K562 (cell line): Measurements from ENCODE around the gene ERICH6. TPM values are rescaled to one million over a fixed set of nuclear protein-coding genes. Genes with fewer than 3 reads are reported as not detected.

Experiments
- ATAC-seq: fragments of 200-7000 bp; cut with Tn5 transposase; 3 replicates; pipeline ENCODE4 v1.9.1; 2020; ENCODE audit warnings: moderate library complexity
- BruUV-seq: library from RNA; stranded (reverse); fragments of 400-500 nt; replicated peaks from 2 replicates; lab custom pipeline; 2021; lab: Mats Ljungman, UMichigan
- CTCF ChIA-PET: fragments of 300-600 bp; formaldehyde crosslinking; extraction: SDS; loops from one replicate; lab custom pipeline; 2021; ENCODE audit warnings: low intra/inter-chr PET ratio; lab: Yijun Ruan, JAX
- POLR2A ChIA-PET: fragments of 300-600, 350-650 bp; sonication (Branson Sonifier 250); formaldehyde crosslinking; extraction: SDS; loops from one replicate; lab custom pipeline; 2021; ENCODE audit warnings: antibody characterized with exemption, inconsistent platforms; lab: Yijun Ruan, JAX
- DNase-seq, 4 experiments: peaks; one replicate each; pipeline versions ENCODE4 v3.0.0 to v3.0.0-alpha.2; 2011 to 2018; ENCODE audit warnings: low spot score in 3 of 4, mixed read lengths in 3 of 4; ENCODE audit errors: extremely low read depth in 1 of 4
- FAIRE-seq: peaks from 2 replicates; lab custom pipeline; 2011; peaks lifted over from hg19 to GRCh38; lab: Jason Lieb, UNC
- H2AFZ ChIP-seq: 2 replicates; pipeline ENCODE4 v1.6.0; 2011; ENCODE audit warnings: low read depth, low read length, control low read depth, inconsistent platforms
- H3K27ac ChIP-seq: fragments of 200-600 bp; 3 replicates; pipeline ENCODE4 v1.8.0; 2011; ENCODE audit warnings: low read depth, mild to moderate bottlenecking, control low read depth, inconsistent platforms, low read length, moderate library complexity, mixed read lengths; ENCODE audit errors: extremely low read depth
- H3K27me3 ChIP-seq, 2 experiments: fragments of 300-600 bp in 1 of 2; 2 replicates in 1 of 2; 3 replicates in 1 of 2; pipeline versions ENCODE4 v1.6.0 to v1.8.0; 2011; ENCODE audit warnings: inconsistent platforms in 2 of 2, low read length in 2 of 2, mild to moderate bottlenecking in 1 of 2, mixed read lengths in 1 of 2, moderate library complexity in 1 of 2; ENCODE audit not compliant: control insufficient read depth in 2 of 2, insufficient read depth in 2 of 2
- H3K36me3 ChIP-seq: fragments of 300-600 bp; 3 replicates; pipeline ENCODE4 v1.8.0; 2011; ENCODE audit warnings: mild to moderate bottlenecking, low read length, inconsistent platforms; ENCODE audit not compliant: control insufficient read depth, insufficient read depth
- H3K4me1 ChIP-seq, 2 experiments: fragments of 200-600 bp in 1 of 2; replicated peaks in 1 of 2; 2 replicates in 1 of 2; 3 replicates in 1 of 2; pipeline versions ENCODE4 v1.5.1 to v1.8.0; 2011; ENCODE audit warnings: inconsistent platforms in 2 of 2, low read length in 2 of 2, mild to moderate bottlenecking in 1 of 2, mixed read lengths in 1 of 2, moderate library complexity in 1 of 2; ENCODE audit not compliant: control insufficient read depth in 2 of 2, insufficient read depth in 2 of 2
- H3K4me2 ChIP-seq: 2 replicates; pipeline ENCODE4 v1.6.1; 2011; ENCODE audit warnings: low read length, control low read depth, inconsistent platforms, mixed read lengths; ENCODE audit not compliant: insufficient read depth
- H3K4me3 ChIP-seq: fragments of 200-600 bp; sonication (generic), shearing (Covaris generic); 2 replicates; pipeline ENCODE4 v1.5.1; 2016; ENCODE audit warnings: control low read depth, inconsistent platforms
- H3K79me2 ChIP-seq: fragments of 200-600 bp; 3 replicates; pipeline ENCODE4 v1.8.0; 2011; ENCODE audit warnings: low read length, inconsistent platforms; ENCODE audit not compliant: control insufficient read depth, insufficient read depth
- H3K9ac ChIP-seq, 2 experiments: 2 replicates each; pipeline versions ENCODE4 v1.6.0 to v1.6.1; 2011; ENCODE audit warnings: low read depth in 2 of 2, low read length in 2 of 2, control low read depth in 1 of 2, inconsistent platforms in 1 of 2, mild to moderate bottlenecking in 1 of 2, mixed read lengths in 1 of 2; ENCODE audit not compliant: insufficient read depth in 1 of 2
- H3K9me1 ChIP-seq: one replicate; pipeline ENCODE4 v1.6.0; 2011; ENCODE audit warnings: inconsistent platforms, mild to moderate bottlenecking, low read length, moderate library complexity; ENCODE audit not compliant: control insufficient read depth, insufficient read depth
- H3K9me3 ChIP-seq: replicated peaks from 2 replicates; pipeline ENCODE4 v1.5.1; 2011; ENCODE audit warnings: low read depth, low read length, inconsistent platforms; ENCODE audit not compliant: control insufficient read depth, insufficient read depth
- H4K20me1 ChIP-seq: replicated peaks from 2 replicates; pipeline ENCODE4 v1.6.1; 2011; ENCODE audit warnings: low read length, inconsistent platforms, mixed read lengths; ENCODE audit not compliant: control insufficient read depth, insufficient read depth
- CREB3L1 ChIP-seq: fragments of 450-650 bp; IDR thresholded peaks from 2 replicates; pipeline ENCODE4 v1.6.1; 2014; ENCODE audit warnings: low read depth, mild to moderate bottlenecking, moderate library complexity, borderline replicate concordance
- HNRNPH1 ChIP-seq: fragments of 200-400 bp; formaldehyde crosslinking; optimal IDR thresholded peaks from 2 replicates; pipeline ENCODE3; 2017; ENCODE audit warnings: low read depth, mild to moderate bottlenecking, low read length, moderate library complexity
- PHB ChIP-seq: fragments of 250-450 bp; sonication (Bioruptor Pico); IDR thresholded peaks from 2 replicates; pipeline ENCODE4 v1.5.0; 2021
- POLR2H ChIP-seq: IDR thresholded peaks from 2 replicates; pipeline ENCODE4 v1.6.1; 2016; ENCODE audit warnings: missing genetic modification characterization, low read depth, mild to moderate bottlenecking, control low read depth, missing compliant biosample characterization, moderate library complexity
- ZNF3 ChIP-seq: fragments of 250-450 bp; sonication (Bioruptor Pico); IDR thresholded peaks from 2 replicates; pipeline ENCODE4 v1.5.0; 2021; ENCODE audit warnings: mild to moderate bottlenecking, moderate library complexity
- WGBS: fragments of 100-300 bp; shearing (Covaris generic); methylation state at CpG from one replicate; pipeline ENCODE4 v1.1.6; 2016; ENCODE audit warnings: low coverage, mixed read lengths; ENCODE audit not compliant: insufficient coverage; ENCODE audit errors: missing lambda C conversion rate; 5-methylcytosine and 5-hydroxymethylcytosine counted together
- in situ Hi-C: fragments of 300-500 bp; cut with MboI; formaldehyde crosslinking; loops from 4 replicates; pipeline ENCODE4 v1.15.0; 2018; ENCODE audit warnings: inconsistent platforms, mixed read lengths
- intact Hi-C: fragments of 100-400 bp; cut with micrococcal nuclease; formaldehyde crosslinking; loops from 2 replicates; pipeline ENCODE4 v1.14.2; 2022
- polyA plus RNA-seq, 8 experiments: library from polyadenylated mRNA; depleted of rRNA in 4 of 8; stranded (reverse) in 5 of 8; unstranded in 3 of 8; fragments of >200 nt; fragmentation: Nextera tagmentation in 2 of 8; fragmentation: Illumina TruSeq in 1 of 8; extraction: Ambion mirVana in 2 of 8; extraction: Trizol in 1 of 8; gene quantifications; 2 replicates each; pipeline versions ENCODE4 v1.2.1 to v1.2.3, GENCODE V29; 2011 to 2014; ENCODE audit warnings: inconsistent platforms in 1 of 8, missing spikeins in 1 of 8
- total RNA-seq, 7 experiments: library from RNA; depleted of rRNA in 6 of 7; stranded (reverse); fragments of >200 nt in 6 of 7; fragmentation: Illumina TruSeq in 2 of 7; extraction: Trizol in 2 of 7; gene quantifications; 2 replicates each; pipeline versions ENCODE4 v1.2.1 to v1.2.3, GENCODE V29; 2011 to 2021; ENCODE audit warnings: low replicate concordance in 1 of 7

Gene ERICH6
- total and polyA plus RNA-seq, 9 of the 15 experiments (the other 6 are each of a cell fraction or from before 2014, with no cell fraction given), result not detected

DNA sequence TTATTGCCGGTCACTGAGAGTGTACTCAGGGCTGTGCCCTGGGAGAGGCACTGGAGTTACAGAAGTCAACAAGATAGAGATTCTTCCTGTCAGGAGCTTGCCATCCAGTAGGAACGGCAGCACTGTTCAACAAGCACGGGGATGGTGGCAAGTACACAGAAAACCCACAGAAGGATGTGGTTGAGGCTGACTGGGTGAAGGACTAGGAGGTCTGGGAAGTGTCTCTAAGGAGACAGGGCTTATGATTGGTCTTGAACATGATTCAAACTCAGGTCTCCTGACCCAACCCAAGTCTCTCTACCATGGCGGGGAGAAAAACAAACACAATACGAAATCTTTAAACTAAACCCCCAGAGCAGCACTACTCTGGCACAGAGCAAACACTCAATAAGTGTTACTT, 37.6 kb downstream of the ERICH6 start (continued):
- TF ChIP-seq PHB, result no peak
- no peak for TF ChIP-seq CREB3L1

DNA sequence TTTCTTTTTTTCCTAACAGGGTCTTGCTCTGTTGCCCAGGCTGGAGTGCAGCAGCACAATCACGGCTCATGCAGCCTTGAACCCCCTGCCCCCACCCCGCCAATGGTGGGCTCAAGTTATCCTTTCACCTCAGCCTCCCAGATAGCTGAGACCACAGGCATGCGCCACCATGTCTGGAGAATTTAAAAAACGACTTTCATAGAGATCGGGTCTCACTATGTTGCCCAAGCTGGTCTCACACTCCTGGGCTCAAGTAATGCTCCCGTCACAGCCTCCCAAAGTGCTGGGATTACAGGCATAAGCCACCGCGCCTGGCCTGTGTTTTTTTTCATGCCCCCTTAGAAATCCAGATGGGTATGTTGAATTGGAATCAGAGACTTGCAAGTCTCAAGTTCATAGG, 40.3 kb downstream of the ERICH6 start:
- Histone ChIP-seq H3K27ac (no peak overlapping the region), H3K79me2 (no peaks in the 10 kb centered on the region), H3K4me1 (peaks cover 0 to 8% of the 10 kb centered on the region in 2 experiments; a peak in 4 of 5 replicates), H3K9me3 (no peaks in the 10 kb centered on the region), H3K9me1 (no peaks in the 10 kb centered on the region), H3K36me3 (no peaks in the 10 kb centered on the region), H3K4me3 (no peak overlapping the region), H3K9ac (no peak overlapping the region), H3K4me2 (no peak overlapping the region), H3K27me3 (peaks cover 3 to 9% of the 10 kb centered on the region in 2 experiments; a peak in 3 of 5 replicates), H2AFZ (no peak overlapping the region), H4K20me1 (no peaks in the 10 kb centered on the region)
- CTCF ChIA-PET, result no interaction called here
- no TSS peak for BruUV-seq
- intact Hi-C loops, result no loop called here
- 45% methylated on average over 8 of the region's 8 CpGs for WGBS
- ATAC-seq (no peak), FAIRE-seq (no peak), DNase-seq (no peak)
- TF ChIP-seq POLR2H (tag) (no peak), ZNF3 (no peak), HNRNPH1 (no peak)
- in situ Hi-C loops, result no loop called here
- POLR2A ChIA-PET, result no interaction called here
